Measurements from ENCODE around the gene DAP. TPM values are rescaled to one million over a fixed set of nuclear protein-coding genes. Genes with fewer than 3 reads are reported as not detected.
A peak's percentile ranks its signal among the peaks of the same experiment; 100 is the strongest.

DAP gene
- total RNA-seq, 4 donors from 2014 or later, result 33.6 to 71.4 (median 47.9) TPM

- H3K4me3 ChIP-seq, result no peak overlapping the region
- H3K4me1 ChIP-seq, result no peaks in the 10 kb centered on the region
- in situ Hi-C loops (cut with MboI; ENCODE audit: low pct_ligation_motif_present in 1 of 4, low pct_unique_long_range_greater_than_20kb in 1 of 4, low sequenced_read_pairs in 3 of 4), result no loop called here
- 59 to 67% methylated on average over 3 of the region's 3 CpGs for WGBS, 2 donors (ENCODE audit: low coverage in 1 of 2)
- no peak overlapping the region for H3K27ac ChIP-seq
- intact Hi-C loops (cut with DNase I; ENCODE audit: low total_unique reads), result no loop called here
- peaks cover 3% of the 10 kb centered on the region for H3K27me3 ChIP-seq
- TF ChIP-seq POLR2AphosphoS5 (IDR thresholded peaks at IDR 0.05) (no peak), POLR2A (IDR thresholded peaks at IDR 0.05) (no peak), CTCF (IDR thresholded peaks at IDR 0.05) (no peak), EP300 (IDR thresholded peaks at IDR 0.05; ENCODE audit: low read depth) (no peak)
- H3K36me3 ChIP-seq, result no peaks in the 10 kb centered on the region
- no peaks in the 10 kb centered on the region for H3K9me3 ChIP-seq
- no peak for DNase-seq
Observed at GRCh38 chr5:10797261-10797660, 36.2 kb upstream of the DAP start.

- intact Hi-C loops (cut with DNase I; ENCODE audit: low total_unique reads), result no loop called here
- DNase-seq, result no peak
- H3K27me3 ChIP-seq, result no peaks in the 10 kb centered on the region
- 82 to 90% methylated on average over 5 to 6 of the region's 6 CpGs for WGBS, 2 donors (ENCODE audit: low coverage in 1 of 2)
- H3K36me3 ChIP-seq, result no peaks in the 10 kb centered on the region
- no peaks in the 10 kb centered on the region for H3K9me3 ChIP-seq
- H3K27ac ChIP-seq, result no peak overlapping the region
- in situ Hi-C loops (cut with MboI; ENCODE audit: low pct_ligation_motif_present in 1 of 4, low pct_unique_long_range_greater_than_20kb in 1 of 4, low sequenced_read_pairs in 3 of 4), result no loop called here
- TF ChIP-seq EP300 (IDR thresholded peaks at IDR 0.05; ENCODE audit: low read depth) (no peak), CTCF (IDR thresholded peaks at IDR 0.05) (no peak), POLR2A (IDR thresholded peaks at IDR 0.05) (no peak), POLR2AphosphoS5 (IDR thresholded peaks at IDR 0.05) (no peak)
- H3K4me3 ChIP-seq, result no peak overlapping the region
- no peaks in the 10 kb centered on the region for H3K4me1 ChIP-seq
Observed at GRCh38 chr5:10793785-10794184, 32.8 kb upstream of the DAP start.

GRCh38 chr5:10792336-10792735, 31.3 kb upstream of the DAP start:
- DNase-seq, result no peak
- intact Hi-C loops (cut with DNase I; ENCODE audit: low total_unique reads), result no loop called here
- 20 to 52% methylated on average over 1 of the region's 1 CpG for whole genome bisulfite sequencing, 2 donors (ENCODE audit: low coverage in 1 of 2)
- TF ChIP-seq CTCF (IDR thresholded peaks at IDR 0.05) (no peak), POLR2A (IDR thresholded peaks at IDR 0.05) (no peak), EP300 (IDR thresholded peaks at IDR 0.05; ENCODE audit: low read depth) (no peak), POLR2AphosphoS5 (IDR thresholded peaks at IDR 0.05) (no peak)
- in situ Hi-C loops (cut with MboI; ENCODE audit: low pct_ligation_motif_present in 1 of 4, low pct_unique_long_range_greater_than_20kb in 1 of 4, low sequenced_read_pairs in 3 of 4), result no loop called here
- no peaks in the 10 kb centered on the region for H3K36me3 ChIP-seq
- no peaks in the 10 kb centered on the region for H3K4me1 ChIP-seq
- no peaks in the 10 kb centered on the region for H3K9me3 ChIP-seq
- no peak overlapping the region for H3K4me3 ChIP-seq
- H3K27me3 ChIP-seq, result no peaks in the 10 kb centered on the region
- no peak overlapping the region for H3K27ac ChIP-seq

GRCh38 chr5:10789726-10790125, 28.7 kb upstream of the DAP start:
- intact Hi-C loops (cut with DNase I; ENCODE audit: low total_unique reads) (no loop called here), in situ Hi-C loops (cut with MboI; ENCODE audit: low pct_ligation_motif_present in 1 of 4, low pct_unique_long_range_greater_than_20kb in 1 of 4, low sequenced_read_pairs in 3 of 4) (no loop called here)
- no peaks in the 10 kb centered on the region for H3K27me3 ChIP-seq
- 76 to 88% methylated on average over 3 of the region's 3 CpGs for WGBS, 2 donors (ENCODE audit: low coverage in 1 of 2)
- TF ChIP-seq POLR2AphosphoS5 (IDR thresholded peaks at IDR 0.05) (no peak), CTCF (IDR thresholded peaks at IDR 0.05) (no peak), EP300 (IDR thresholded peaks at IDR 0.05; ENCODE audit: low read depth) (no peak), POLR2A (IDR thresholded peaks at IDR 0.05) (no peak)
- H3K27ac ChIP-seq, result peak overlapping the region in 3 of 4 donors; percentile 2 to 10 (median 6)
- H3K36me3 ChIP-seq, result no peaks in the 10 kb centered on the region
- no peak overlapping the region for H3K4me3 ChIP-seq
- no peaks in the 10 kb centered on the region for H3K4me1 ChIP-seq
- no peaks in the 10 kb centered on the region for H3K9me3 ChIP-seq
- DNase-seq, result no peak

Data from transverse colon (tissue), 4 donors.